Colon (tissue), 2 donors: ENCODE measurements around the gene BTNL9.
"Not testable (repeated sequence)": the region's sequence is repeated elsewhere in the genome, so short reads cannot be mapped to it uniquely, and the experiment has no call there.

Experiments
- FAIRE-seq: peaks from 2 replicates; lab custom pipeline; 2012; peaks lifted over from hg19 to GRCh38; lab: Jason Lieb, UNC
- donor health status: control.
- donor health status: control.

Gene BTNL9

GRCh38 chr5:181043285-181044092, 3.4 kb downstream of the BTNL9 start:
- FAIRE-seq, result no peak

GRCh38 chr5:181044093-181044599, 4.1 kb downstream of the BTNL9 start:
- FAIRE-seq, result no peak

GRCh38 chr5:181044662-181045305, 4.7 kb downstream of the BTNL9 start:
- no peak for FAIRE-seq

- FAIRE-seq, result no peak
Observed at GRCh38 chr5:181045316-181045715, 5.2 kb downstream of the BTNL9 start.

GRCh38 chr5:181045857-181046256, 5.8 kb downstream of the BTNL9 start:
- FAIRE-seq, result not testable (repeated sequence)

- no peak for FAIRE-seq
Observed at GRCh38 chr5:181047288-181047687, 7.2 kb downstream of the BTNL9 start.

GRCh38 chr5:181047921-181048320, 7.9 kb downstream of the BTNL9 start:
- no peak for FAIRE-seq

- FAIRE-seq, result no peak
Observed at GRCh38 chr5:181050016-181050415, 9.9 kb downstream of the BTNL9 start.

- no peak for FAIRE-seq
Observed at GRCh38 chr5:181051841-181052671, 12.0 kb downstream of the BTNL9 start.

- FAIRE-seq, result no peak
Observed at GRCh38 chr5:181052672-181053487, 12.8 kb downstream of the BTNL9 start.

GRCh38 chr5:181053488-181054121, 13.5 kb downstream of the BTNL9 start:
- FAIRE-seq, result no peak

GRCh38 chr5:181054138-181054537, 14.1 kb downstream of the BTNL9 start:
- no peak for FAIRE-seq

GRCh38 chr5:181054871-181055459, 14.9 kb downstream of the BTNL9 start:
- no peak for FAIRE-seq

GRCh38 chr5:181056431-181056830, 16.4 kb downstream of the BTNL9 start:
- no peak for FAIRE-seq

- FAIRE-seq, result no peak
Observed at GRCh38 chr5:181058321-181058720, 18.3 kb downstream of the BTNL9 start.

- no peak for FAIRE-seq
Observed at GRCh38 chr5:181058786-181059296, 18.8 kb downstream of the BTNL9 start.

- FAIRE-seq, result no peak
Observed at GRCh38 chr5:181059297-181060230, 19.5 kb downstream of the BTNL9 start.

- no peak for FAIRE-seq
Observed at GRCh38 chr5:181060231-181060590, 20.1 kb downstream of the BTNL9 start.

GRCh38 chr5:181060924-181061323, 20.9 kb downstream of the BTNL9 start:
- FAIRE-seq, result no peak

GRCh38 chr5:181061645-181062044, 21.6 kb downstream of the BTNL9 start:
- no peak for FAIRE-seq
